B cell (primary cell): ENCODE data around the gene CA11.

ENCODE experiments used
- EZH2 ChIP-seq: IDR thresholded peaks from 2 replicates; pipeline ENCODE4 v1.6.1; 2012; ENCODE audit warnings: borderline replicate concordance, low read depth, mild to moderate bottlenecking, moderate library complexity, low read length; ENCODE audit not compliant: insufficient read depth, poor library complexity, severe bottlenecking
- TF ChIP-seq, protein P1 (sequence below): fragments of 200-600 bp; IDR thresholded peaks from one replicate; pipeline ENCODE4 v1.8.0; 2022; ENCODE audit warnings: antibody characterized with exemption, mild to moderate bottlenecking

- TF ChIP-seq, protein P1, sequence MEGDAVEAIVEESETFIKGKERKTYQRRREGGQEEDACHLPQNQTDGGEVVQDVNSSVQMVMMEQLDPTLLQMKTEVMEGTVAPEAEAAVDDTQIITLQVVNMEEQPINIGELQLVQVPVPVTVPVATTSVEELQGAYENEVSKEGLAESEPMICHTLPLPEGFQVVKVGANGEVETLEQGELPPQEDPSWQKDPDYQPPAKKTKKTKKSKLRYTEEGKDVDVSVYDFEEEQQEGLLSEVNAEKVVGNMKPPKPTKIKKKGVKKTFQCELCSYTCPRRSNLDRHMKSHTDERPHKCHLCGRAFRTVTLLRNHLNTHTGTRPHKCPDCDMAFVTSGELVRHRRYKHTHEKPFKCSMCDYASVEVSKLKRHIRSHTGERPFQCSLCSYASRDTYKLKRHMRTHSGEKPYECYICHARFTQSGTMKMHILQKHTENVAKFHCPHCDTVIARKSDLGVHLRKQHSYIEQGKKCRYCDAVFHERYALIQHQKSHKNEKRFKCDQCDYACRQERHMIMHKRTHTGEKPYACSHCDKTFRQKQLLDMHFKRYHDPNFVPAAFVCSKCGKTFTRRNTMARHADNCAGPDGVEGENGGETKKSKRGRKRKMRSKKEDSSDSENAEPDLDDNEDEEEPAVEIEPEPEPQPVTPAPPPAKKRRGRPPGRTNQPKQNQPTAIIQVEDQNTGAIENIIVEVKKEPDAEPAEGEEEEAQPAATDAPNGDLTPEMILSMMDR = no peak
- TF ChIP-seq EZH2 = no peak
Measured at GRCh38 chr19:48641850-48642249, 4.1 kb downstream of the CA11 start.
